GM21717 (cell line): ENCODE results near the gene ATXN1.

Experiments
- ATAC-seq: cut with Tn5 transposase; IDR thresholded peaks from one replicate; pipeline ENCODE4 v1.9.1; 2021; ENCODE audit warnings: mild to moderate bottlenecking, moderate library complexity; ENCODE audit not compliant: unreplicated experiment

Gene ATXN1

GRCh38 chr6:16252686-16253299 is 508.5 kb downstream of the ATXN1 start:
- ATAC-seq, result no peak

GRCh38 chr6:16251706-16252105 is 509.6 kb downstream of the ATXN1 start:
- no peak for ATAC-seq

GRCh38 chr6:16249971-16250370 is 511.3 kb downstream of the ATXN1 start:
- ATAC-seq, result no peak
